HepG2 (cell line): Measurements from ENCODE around the gene OR2B2. TPM values are rescaled to one million over a fixed set of nuclear protein-coding genes. Genes with fewer than 3 reads are reported as not detected.

Source experiments
- ADNP ChIP-seq: sonication (generic); formaldehyde crosslinking; IDR thresholded peaks from 2 replicates; pipeline ENCODE4 v1.4.0; 2020; ENCODE audit warnings: missing genetic modification reagents
- ARNT ChIP-seq: fragments of 450-650 bp; IDR thresholded peaks from 2 replicates; pipeline ENCODE4 v1.6.1; 2017
- EHMT2 ChIP-seq: fragments of 200-600 bp; sonication (generic); IDR thresholded peaks from 2 replicates; pipeline ENCODE4 v1.7.0; 2017; ENCODE audit warnings: antibody characterized with exemption, low read depth, low read length, borderline replicate concordance
- FOXA3 ChIP-seq: IDR thresholded peaks from 2 replicates; pipeline ENCODE4 v1.6.1; 2016; ENCODE audit warnings: missing genetic modification reagents, missing compliant biosample characterization
- FOXO1 ChIP-seq: sonication (generic); formaldehyde crosslinking; IDR thresholded peaks from 2 replicates; pipeline ENCODE4 v1.4.0; 2020; ENCODE audit warnings: missing genetic modification reagents
- IKZF4 ChIP-seq: sonication (generic); formaldehyde crosslinking; IDR thresholded peaks from 2 replicates; pipeline ENCODE4 v1.5.1; 2020; ENCODE audit warnings: borderline replicate concordance, mild to moderate bottlenecking, low read depth, missing genetic modification reagents; ENCODE audit errors: not compliant biosample characterization
- JUNB ChIP-seq: sonication (generic); formaldehyde crosslinking; IDR thresholded peaks from 2 replicates; pipeline ENCODE4 v1.8.0; 2022; ENCODE audit warnings: missing genetic modification reagents, mild to moderate bottlenecking, borderline replicate concordance
- KDM2A ChIP-seq: sonication (generic); formaldehyde crosslinking; IDR thresholded peaks from 2 replicates; pipeline ENCODE4 v1.4.0; 2020; ENCODE audit warnings: low read depth, missing genetic modification reagents, borderline replicate concordance
- NBN ChIP-seq: fragments of 450-650 bp; conservative IDR thresholded peaks from 2 replicates; pipeline ENCODE4 v1.6.1; 2017
- RBAK ChIP-seq: sonication (generic); formaldehyde crosslinking; IDR thresholded peaks from 2 replicates; pipeline ENCODE4 v1.5.1; 2020; ENCODE audit warnings: mild to moderate bottlenecking, missing genetic modification reagents
- RXRA ChIP-seq: sonication (generic); formaldehyde crosslinking; IDR thresholded peaks from 2 replicates; pipeline ENCODE4 v1.5.1; 2020; ENCODE audit warnings: missing genetic modification reagents
- SRSF1 ChIP-seq: fragments of 200-400 bp; formaldehyde crosslinking; optimal IDR thresholded peaks from 2 replicates; pipeline ENCODE3; 2017; ENCODE audit warnings: mild to moderate bottlenecking, low read depth, low read length, moderate library complexity
- ZNF383 ChIP-seq: sonication (generic); formaldehyde crosslinking; IDR thresholded peaks from 2 replicates; pipeline ENCODE4 v1.4.0; 2020; ENCODE audit warnings: missing genetic modification reagents, mild to moderate bottlenecking, borderline replicate concordance
- ZNF605 ChIP-seq: sonication (generic); formaldehyde crosslinking; IDR thresholded peaks from 2 replicates; pipeline ENCODE4 v1.8.0; 2022; ENCODE audit warnings: mild to moderate bottlenecking, missing genetic modification reagents
- ZNF850 ChIP-seq: sonication (generic); formaldehyde crosslinking; conservative IDR thresholded peaks from 2 replicates; pipeline ENCODE4 v1.9.0; 2021; ENCODE audit warnings: mild to moderate bottlenecking, missing genetic modification reagents
- ZSCAN25 ChIP-seq: sonication (generic); formaldehyde crosslinking; IDR thresholded peaks from 2 replicates; pipeline ENCODE4 v1.8.0; 2022; ENCODE audit warnings: mild to moderate bottlenecking, missing genetic modification reagents
- polyA plus RNA-seq, 8 experiments: library from polyadenylated mRNA; depleted of rRNA in 3 of 8; stranded (reverse) in 7 of 8; unstranded in 1 of 8; fragments of >200 nt; fragmentation: Illumina TruSeq in 4 of 8; extraction: Trizol in 4 of 8; gene quantifications; 2 replicates each; pipeline versions ENCODE4 v1.2.1 to v1.2.3, GENCODE V29; 2011 to 2016; ENCODE audit warnings: low read depth in 4 of 8, missing spikeins in 1 of 8, mixed read lengths in 1 of 8; ENCODE audit not compliant: insufficient read depth in 1 of 8
- total RNA-seq, 5 experiments: library from RNA; depleted of rRNA; stranded (reverse); fragments of >200 nt; fragmentation: Illumina TruSeq; extraction: Trizol; gene quantifications; 2 replicates each; pipeline ENCODE4 v1.2.3, GENCODE V29; 2016; ENCODE audit warnings: low read depth in 1 of 5
- TF ChIP-seq, protein P1 (sequence below): IDR thresholded peaks from 2 replicates; pipeline ENCODE4 v1.6.1; 2016; ENCODE audit warnings: missing compliant biosample characterization, missing genetic modification reagents, borderline replicate concordance
- TF ChIP-seq, protein P2 (sequence below): sonication (generic); formaldehyde crosslinking; IDR thresholded peaks from 2 replicates; pipeline ENCODE4 v1.4.0; 2020; ENCODE audit warnings: missing genetic modification reagents
- TF ChIP-seq, protein P3 (sequence below): IDR thresholded peaks from 2 replicates; pipeline ENCODE4 v1.6.1; 2018; ENCODE audit warnings: missing genetic modification reagents, mild to moderate bottlenecking, missing compliant biosample characterization
- TF ChIP-seq, protein P4 (sequence below): sonication (generic); formaldehyde crosslinking; IDR thresholded peaks from 2 replicates; pipeline ENCODE4 v1.5.0; 2020; ENCODE audit warnings: mild to moderate bottlenecking, missing genetic modification reagents
- TF ChIP-seq, protein P5 (sequence below): sonication (generic); formaldehyde crosslinking; IDR thresholded peaks from 2 replicates; pipeline ENCODE4 v1.8.0; 2022; ENCODE audit warnings: low read depth, missing genetic modification reagents

The OR2B2 gene
- total and polyA plus RNA-seq, 2 of the 13 experiments (the other 11 are each of a cell fraction or from before 2014, with no cell fraction given), result not detected

DNA sequence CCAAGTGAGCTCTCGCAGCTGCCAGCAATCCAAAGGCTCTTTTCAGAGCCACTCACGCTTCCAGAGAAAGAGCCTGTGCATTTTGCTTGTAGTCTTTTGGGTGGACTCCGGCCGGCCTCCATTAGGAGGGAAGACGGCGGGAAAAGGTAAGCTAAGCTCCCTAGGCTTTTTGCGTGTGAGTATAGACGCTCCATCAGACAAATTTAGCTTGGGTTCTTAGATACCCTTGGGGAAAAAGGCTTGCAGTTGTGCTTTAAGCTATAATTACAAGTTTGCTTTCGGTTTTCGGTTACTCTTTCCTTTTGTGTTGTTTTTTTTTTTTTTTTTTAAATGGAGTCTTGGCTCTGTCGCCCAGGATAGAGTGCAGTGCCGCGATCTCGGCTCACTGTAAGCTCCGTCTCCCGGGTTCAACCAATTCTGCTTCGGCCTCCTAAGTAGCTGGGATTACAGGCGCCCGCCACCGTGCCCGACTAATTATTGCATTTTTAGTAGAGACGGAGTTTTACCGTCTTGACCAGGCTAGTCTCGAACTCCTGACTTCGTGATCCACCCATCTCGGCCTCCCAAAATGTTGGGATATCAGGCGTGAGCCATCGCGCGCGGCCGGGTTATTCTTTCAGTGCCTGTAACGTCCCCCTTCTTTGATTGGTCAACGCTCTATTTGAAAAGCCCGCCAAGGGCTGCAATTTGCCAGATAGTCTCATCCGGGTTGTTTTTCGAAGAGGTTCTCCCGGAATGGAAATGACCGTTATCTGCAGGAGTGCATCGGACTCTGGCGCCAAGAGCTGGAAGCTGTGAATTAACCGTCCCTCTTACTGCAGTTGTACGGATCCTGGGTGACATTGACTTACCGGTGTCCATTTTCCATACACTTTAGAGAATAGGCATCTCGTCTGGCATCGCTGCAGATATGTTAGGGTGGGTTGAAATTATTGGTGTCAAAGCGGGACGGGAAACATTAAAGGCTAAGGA is 18.1 kb downstream of the OR2B2 start (continued):
- TF ChIP-seq ADNP (0 out of 2 replicates have a peak, but pooled peaks have one; percentile 23), ARNT (no peak), FOXO1 (no peak), NBN (no peak), KDM2A (CRISPR knock-in tag) (peak; percentile 61), ZNF383 (no peak), JUNB (CRISPR knock-in tag) (peak; percentile 84), SRSF1 (no peak), RBAK (no peak), ZNF605 (no peak), FOXA3 (CRISPR knock-in tag) (peak; percentile 26; the same call in 1 of the 2 replicates), ZNF850 (CRISPR knock-in tag) (no peak), EHMT2 (0 out of 2 replicates have a peak, but pooled peaks have one; percentile 31), RXRA (CRISPR knock-in tag) (no peak; the same call in 1 of the 2 replicates), IKZF4 (CRISPR knock-in tag) (peak; percentile 31), ZSCAN25 (CRISPR knock-in tag) (peak; percentile 66)
- TF ChIP-seq, protein P1, sequence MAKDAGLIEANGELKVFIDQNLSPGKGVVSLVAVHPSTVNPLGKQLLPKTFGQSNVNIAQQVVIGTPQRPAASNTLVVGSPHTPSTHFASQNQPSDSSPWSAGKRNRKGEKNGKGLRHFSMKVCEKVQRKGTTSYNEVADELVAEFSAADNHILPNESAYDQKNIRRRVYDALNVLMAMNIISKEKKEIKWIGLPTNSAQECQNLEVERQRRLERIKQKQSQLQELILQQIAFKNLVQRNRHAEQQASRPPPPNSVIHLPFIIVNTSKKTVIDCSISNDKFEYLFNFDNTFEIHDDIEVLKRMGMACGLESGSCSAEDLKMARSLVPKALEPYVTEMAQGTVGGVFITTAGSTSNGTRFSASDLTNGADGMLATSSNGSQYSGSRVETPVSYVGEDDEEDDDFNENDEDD (CRISPR knock-in tag), result peak; percentile 100
- TF ChIP-seq, protein P2, sequence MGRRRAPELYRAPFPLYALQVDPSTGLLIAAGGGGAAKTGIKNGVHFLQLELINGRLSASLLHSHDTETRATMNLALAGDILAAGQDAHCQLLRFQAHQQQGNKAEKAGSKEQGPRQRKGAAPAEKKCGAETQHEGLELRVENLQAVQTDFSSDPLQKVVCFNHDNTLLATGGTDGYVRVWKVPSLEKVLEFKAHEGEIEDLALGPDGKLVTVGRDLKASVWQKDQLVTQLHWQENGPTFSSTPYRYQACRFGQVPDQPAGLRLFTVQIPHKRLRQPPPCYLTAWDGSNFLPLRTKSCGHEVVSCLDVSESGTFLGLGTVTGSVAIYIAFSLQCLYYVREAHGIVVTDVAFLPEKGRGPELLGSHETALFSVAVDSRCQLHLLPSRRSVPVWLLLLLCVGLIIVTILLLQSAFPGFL (CRISPR knock-in tag), result no peak
- TF ChIP-seq, protein P3, sequence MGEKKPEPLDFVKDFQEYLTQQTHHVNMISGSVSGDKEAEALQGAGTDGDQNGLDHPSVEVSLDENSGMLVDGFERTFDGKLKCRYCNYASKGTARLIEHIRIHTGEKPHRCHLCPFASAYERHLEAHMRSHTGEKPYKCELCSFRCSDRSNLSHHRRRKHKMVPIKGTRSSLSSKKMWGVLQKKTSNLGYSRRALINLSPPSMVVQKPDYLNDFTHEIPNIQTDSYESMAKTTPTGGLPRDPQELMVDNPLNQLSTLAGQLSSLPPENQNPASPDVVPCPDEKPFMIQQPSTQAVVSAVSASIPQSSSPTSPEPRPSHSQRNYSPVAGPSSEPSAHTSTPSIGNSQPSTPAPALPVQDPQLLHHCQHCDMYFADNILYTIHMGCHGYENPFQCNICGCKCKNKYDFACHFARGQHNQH (CRISPR knock-in tag), result no peak
- TF ChIP-seq, protein P4, sequence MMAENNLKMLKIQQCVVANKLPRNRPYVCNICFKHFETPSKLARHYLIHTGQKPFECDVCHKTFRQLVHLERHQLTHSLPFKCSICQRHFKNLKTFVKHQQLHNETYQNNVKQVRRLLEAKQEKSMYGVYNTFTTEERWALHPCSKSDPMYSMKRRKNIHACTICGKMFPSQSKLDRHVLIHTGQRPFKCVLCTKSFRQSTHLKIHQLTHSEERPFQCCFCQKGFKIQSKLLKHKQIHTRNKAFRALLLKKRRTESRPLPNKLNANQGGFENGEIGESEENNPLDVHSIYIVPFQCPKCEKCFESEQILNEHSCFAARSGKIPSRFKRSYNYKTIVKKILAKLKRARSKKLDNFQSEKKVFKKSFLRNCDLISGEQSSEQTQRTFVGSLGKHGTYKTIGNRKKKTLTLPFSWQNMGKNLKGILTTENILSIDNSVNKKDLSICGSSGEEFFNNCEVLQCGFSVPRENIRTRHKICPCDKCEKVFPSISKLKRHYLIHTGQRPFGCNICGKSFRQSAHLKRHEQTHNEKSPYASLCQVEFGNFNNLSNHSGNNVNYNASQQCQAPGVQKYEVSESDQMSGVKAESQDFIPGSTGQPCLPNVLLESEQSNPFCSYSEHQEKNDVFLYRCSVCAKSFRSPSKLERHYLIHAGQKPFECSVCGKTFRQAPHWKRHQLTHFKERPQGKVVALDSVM (CRISPR knock-in tag), result no peak; the same call in 1 of the 2 replicates
- TF ChIP-seq, protein P5, sequence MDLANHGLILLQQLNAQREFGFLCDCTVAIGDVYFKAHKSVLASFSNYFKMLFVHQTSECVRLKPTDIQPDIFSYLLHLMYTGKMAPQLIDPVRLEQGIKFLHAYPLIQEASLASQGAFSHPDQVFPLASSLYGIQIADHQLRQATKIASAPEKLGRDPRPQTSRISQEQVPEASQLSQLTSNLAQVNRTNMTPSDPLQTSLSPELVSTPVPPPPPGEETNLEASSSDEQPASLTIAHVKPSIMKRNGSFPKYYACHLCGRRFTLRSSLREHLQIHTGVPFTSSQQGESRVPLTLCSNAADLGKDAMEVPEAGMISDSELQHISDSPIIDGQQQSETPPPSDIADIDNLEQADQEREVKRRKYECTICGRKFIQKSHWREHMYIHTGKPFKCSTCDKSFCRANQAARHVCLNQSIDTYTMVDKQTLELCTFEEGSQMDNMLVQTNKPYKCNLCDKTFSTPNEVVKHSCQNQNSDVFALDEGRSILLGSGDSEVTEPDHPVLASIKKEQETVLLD (CRISPR knock-in tag), result peak; percentile 85
